HG03442 (cell line): ENCODE results near the gene RSAD1.

Source experiments
- ATAC-seq: cut with Tn5 transposase; IDR thresholded peaks from one replicate; pipeline ENCODE4 v1.9.1; 2021; ENCODE audit warnings: mild to moderate bottlenecking, moderate library complexity; ENCODE audit not compliant: unreplicated experiment

RSAD1 gene

DNA sequence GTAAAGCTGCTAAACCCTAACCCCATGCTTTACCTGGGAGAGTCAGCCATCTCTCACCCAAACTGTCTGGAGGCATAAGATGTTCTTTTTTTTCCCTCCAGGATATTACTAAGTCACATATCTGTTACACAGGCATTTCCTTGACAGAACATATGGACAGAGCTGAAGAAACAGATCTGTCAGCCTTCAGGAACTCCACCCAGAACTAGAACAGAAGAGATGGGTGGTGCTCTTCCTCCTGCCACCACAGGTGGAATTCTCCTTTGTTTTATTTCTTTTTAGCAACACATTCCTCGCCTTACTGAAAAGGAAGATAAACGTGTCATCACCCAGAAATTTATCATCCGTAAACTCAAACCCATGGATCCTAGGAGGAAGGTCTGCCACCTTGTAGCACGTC is 38.4 kb downstream of the RSAD1 start:
- ATAC-seq = no peak

DNA sequence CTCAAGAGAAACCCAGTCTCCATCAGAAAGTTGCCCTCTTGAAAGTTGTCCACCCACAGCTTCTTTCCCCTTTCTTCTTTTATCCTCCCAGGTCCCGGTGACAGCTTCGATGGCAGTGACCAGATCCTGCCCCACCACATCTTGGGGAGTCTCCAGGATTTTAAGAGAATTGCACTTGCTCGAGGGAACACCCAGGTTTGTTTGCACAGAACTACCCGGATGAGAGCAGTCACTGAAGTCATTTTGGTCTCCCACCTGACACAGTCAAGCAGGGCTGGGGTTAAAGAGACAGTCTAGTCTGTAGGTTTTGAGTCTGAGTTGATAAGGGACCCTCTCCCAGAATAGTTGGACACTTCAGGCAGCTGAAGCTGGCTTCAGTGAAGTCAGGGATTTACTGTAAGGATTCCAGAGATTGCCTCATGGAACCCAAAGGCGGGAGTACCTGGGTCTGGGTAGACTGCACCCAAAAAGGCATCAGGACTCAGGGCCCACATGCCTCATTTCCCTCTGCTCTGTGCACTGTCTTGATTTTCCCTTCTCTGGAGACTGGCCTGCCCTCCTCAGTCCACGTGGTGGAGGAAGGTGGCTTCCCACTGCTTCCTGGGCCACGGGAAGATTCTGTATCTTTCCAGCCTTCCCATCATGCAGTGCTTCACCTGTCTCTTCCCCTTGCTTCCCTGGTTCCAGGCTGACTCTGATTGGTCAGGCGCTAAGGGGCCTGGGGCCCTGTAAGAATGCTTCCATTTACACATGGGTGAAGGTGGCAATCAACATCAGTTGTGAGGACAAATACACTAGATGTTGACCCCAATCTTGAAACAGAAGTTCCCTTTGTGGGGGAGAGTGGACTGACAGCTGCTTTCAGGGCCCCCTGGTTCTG is 39.1 kb downstream of the RSAD1 start:
- ATAC-seq = no peak

DNA sequence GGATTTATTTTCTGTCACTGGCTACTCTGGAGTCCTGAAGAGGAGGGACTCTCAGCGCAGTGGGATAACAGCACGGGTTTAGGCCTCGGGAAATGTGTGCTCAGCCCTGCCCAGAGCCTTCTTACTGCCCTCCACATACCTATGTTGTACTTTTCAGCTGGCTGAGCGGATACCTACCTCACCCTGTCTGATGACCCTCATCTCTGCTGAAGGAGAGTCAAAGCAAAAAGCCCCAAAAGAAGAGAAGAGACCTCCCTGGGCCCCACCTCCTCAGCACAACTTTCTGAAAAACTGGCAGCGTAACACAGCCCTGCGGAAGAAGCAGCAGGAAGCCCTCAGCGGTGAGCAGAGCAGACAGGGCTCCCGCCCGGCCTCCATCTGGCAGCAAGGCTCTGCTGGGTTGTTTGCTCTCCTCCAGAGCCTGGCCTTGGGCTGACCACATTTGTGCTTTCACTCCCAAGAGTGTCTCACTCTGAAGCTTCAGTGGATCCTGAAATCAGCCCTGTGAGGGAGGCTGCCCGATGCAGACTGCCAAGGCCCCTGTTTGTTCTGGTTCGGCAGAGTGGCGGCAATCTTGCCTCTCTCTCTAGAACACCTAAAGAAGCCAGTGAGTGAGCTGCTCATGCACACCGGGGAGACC is 39.8 kb downstream of the RSAD1 start:
- no peak for ATAC-seq

DNA sequence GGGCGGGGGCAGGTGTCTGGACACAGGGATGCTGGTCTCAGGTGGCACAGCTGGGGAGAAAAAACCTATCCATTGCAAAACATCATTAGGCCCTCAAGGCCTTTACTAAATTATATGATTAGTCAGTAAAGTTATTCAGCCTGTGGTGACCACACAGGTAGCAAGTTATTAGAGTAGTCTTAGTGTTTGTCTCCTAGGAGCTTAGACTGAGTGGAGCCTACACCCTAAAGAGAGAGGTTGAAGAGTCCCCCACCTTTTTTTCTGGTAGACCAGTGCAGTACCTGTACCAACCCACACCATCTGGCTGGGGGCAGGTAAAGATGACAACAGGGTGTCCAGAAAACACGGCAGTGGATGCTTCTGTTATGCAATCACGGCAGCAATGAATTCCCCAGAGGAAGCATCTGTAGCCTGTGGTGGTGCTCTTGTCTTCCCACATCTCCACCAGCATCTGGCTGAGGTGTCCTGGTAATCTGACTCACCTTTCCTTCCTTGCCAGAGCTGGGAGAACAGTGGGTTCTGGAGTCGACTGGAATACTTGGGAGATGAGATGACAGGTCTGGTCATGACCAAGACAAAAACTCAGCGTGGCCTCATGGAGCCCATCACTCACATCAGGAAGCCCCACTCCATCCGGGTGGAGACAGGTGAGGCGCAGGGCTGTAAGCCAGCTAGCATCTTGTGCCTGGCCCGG is 40.6 kb downstream of the RSAD1 start:
- ATAC-seq = no peak

DNA sequence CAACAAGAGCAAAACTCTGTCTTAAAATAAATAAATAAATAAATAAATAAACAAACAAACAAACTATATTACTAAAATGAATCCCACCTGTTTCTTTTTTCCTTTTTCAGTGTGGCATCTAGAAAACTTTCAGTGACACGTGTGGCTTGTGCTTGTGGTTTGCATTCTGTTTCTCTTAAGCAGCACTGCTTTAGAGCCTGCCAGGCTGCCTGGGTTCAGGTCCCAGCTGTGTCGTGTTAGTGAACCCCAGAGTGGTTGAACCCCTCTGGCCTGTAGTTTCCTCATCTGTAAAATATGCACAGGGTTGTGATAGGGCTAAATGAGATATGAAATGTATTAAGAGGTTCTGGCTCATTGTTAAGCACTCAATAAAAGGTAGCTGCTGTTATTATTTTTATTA is 41.8 kb downstream of the RSAD1 start:
- no peak for ATAC-seq

DNA sequence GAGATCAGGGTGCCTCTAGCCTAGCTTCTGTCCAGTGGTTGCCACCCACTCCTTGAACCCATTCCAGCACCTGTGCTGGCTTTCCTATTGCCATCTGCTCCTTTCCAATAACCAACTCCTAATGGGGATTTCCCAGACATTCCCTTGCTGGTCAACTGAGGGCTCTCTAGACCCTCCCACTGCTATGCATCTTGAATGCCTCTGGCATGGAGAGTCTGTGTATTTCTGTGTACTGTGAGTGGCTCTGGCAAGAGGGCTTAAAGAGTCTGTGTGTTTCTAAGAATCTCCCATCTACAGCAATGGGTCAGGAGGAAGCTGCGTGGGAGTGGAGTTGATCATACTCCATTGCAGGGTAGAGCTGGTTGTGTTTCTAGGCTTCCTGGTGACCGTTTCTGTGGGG is 42.9 kb downstream of the RSAD1 start:
- ATAC-seq = no peak

DNA sequence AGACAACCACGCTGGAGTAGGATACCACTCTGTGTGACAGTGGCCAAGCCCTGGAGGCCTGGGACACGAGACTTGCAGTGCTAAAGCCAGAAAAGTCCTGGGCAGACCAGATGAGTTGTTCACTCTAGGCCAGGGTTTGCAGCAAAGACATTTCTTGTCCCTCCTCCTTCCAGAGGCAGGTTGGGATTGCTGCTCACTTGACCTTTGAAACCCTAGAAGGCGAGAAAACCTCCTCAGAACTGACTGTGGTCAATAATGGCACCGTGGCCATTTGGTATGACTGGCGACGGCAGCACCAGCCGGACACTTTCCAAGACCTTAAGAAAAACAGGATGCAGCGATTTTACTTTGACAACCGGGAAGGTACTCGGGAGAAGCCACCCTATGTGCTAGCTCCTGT is 44.1 kb downstream of the RSAD1 start:
- no peak for ATAC-seq

DNA sequence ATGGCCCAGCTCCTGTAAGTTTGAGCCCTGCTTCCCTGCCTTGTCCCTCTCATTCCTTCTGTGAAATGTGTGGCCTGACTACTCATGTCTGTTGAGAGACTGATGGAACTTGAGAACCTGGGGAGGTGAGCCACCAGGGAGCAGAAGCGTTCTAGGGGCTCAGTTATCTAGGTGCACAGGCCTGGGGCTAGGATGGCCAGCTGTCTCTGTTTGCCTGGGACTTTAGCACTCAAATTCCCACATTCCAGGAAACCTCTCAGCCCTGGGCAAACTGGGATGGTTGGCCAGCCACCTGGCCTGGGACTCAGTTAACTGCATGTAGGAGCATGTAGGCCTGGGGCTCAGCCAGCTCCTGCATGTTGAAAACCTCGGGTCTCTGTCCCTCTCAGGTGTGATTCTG is 44.5 kb downstream of the RSAD1 start:
- ATAC-seq = no peak

DNA sequence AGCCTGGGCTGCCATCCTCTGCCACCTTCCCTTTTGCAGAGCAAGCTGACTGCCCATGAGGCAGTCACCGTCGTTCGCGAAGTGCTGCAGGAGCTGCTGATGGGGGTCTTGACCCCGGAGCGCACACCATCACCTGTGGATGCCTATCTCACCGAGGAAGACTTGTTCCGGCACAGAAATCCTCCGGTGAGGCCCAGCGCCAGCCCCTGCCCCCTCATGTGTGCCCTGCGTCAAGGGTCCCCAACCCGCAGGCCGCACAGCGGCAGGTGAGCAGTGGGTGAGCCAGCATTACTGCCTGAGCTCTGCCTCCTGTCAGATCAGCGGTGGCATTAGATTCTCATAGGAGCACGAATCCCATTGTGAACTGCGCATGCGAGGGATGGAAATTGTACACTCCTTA is 46.2 kb downstream of the RSAD1 start:
- no peak for ATAC-seq

DNA sequence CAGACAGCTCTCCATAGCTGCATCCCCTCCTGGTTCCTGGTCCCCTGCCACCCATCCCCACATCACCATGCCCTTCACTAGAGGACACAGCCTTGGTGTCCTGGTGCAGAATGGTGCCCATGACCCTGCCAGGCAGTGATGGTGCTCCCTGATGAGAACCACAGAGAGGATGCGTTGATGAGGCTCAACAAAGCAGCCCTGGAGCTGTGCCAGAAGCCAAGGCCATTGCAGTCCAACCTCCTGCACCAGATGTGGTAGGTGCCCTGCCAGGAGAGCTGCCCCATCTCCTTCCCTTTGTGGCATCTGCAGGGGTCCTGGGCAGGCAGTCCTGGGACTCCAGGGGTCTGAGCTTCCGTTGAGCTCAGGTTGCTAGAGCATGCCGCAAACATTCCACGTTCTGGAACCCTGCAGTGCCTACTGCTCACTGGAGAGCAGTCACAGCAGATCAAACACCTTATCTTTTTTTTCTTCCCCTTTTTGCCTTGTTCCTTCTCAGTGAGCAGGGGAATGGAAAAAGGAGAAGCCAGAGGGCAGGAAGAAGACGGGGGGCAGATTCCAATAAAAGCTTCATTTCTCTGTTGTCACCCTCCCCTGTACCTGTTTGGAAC is 48.6 kb downstream of the RSAD1 start:
- ATAC-seq = no peak

DNA sequence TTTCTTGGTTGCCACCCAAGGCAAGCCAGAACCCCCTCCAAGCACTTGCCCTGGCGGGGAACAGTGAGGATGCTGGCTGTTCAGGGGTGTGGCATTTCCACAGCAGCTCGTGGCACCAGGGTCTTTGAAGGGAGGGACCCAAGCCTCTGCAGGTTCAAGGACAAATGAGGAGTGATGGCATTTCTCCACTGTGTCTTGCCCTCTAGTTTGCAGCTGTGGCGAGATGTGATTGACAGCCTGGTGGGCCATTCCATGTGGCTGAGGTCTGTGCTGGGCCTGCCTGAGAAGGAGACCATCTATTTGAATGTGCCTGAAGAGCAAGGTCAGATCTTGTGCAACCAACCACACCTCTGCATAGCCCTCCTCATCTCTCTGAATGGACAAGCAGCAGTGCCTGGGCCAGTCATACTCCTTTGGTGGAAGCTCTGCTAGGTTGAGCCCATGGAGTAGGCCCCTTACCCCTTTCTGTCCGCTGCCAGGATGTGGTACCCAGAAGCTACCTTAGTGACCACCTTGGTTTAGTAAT is 49.4 kb downstream of the RSAD1 start:
- ATAC-seq = no peak

DNA sequence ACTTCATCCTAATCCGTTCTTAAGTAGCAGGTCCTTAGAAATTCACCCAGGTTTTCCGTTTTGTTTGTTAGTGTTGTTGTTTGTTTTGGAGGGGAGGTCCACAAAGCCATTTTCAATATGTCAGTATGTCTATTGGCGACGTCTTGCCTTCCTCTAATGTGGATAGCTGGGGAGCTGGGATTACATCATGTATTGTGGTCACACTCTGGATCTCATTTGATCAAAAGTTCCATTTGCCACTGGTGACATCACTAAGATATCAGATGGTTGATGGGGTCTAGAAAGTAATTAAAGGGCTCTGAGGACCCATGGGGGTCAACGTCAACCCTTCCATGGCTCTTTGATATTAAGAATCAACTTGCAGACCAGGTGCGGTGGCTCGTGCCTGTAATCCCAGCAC is 51.2 kb downstream of the RSAD1 start:
- no peak for ATAC-seq

DNA sequence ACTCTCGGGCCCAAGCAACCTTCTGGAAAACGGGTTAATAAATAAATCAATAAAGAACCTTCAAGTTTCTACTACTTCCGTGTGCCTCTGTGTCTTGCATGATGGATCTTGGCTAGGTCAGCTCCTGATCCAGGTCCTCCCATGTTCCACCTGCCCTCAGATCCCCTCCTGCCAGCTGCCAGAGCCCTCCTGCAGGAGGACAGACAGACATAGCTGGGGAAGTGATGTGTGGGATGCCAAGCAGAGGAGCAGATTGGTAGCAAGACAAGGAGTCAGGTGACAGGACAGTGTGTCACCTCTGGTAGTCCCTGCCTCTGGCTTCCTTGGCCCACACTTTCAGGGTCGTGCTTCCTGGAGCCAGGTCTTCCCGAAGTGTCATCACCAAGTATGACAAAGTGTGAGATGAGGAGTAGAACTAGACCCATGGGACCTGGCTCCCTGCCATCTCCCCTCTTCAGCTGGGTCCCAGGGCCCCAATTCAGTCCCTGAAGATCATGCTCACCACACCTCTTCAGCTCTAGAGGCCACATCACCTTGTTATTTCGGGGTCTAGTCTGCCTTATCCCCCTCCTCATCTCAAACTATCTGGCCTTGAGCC is 52.9 kb downstream of the RSAD1 start:
- ATAC-seq = no peak

DNA sequence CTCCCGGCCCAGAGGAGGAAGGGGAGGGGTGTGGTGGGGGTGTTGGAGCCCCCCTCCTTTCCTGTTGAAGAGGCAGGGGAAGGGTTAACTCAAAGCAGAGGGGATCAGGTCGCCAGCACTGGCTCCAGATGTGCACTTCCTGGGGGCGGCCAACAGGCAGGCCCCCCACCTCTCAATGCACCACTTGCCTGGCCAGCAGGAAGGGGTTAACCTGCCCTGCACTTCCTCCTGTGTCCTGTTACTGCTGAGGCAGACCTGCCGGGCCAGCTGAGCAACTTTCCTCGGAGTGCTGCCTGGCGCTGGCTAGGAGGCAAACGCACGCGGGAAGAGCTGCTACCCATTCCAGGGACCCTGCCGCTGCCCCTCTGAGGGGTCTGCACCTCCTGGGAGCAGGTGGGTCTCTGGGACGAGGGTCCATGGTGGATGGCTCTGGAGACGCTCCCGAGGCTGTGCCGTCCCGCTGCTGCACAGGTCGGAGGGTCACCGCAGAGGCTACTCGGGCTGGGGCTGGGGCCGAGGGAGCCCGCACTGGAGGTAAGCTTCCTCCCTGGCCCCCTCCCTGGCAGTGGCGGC is 53.9 kb downstream of the RSAD1 start, which contains the start of gene EPN3:
Gene EPN3, plus strand, starts transcription at position 284 of the 573 bp plus-strand sequence. CDS start 3,822 bp downstream, outside the sequence.
- ATAC-seq = no peak

DNA sequence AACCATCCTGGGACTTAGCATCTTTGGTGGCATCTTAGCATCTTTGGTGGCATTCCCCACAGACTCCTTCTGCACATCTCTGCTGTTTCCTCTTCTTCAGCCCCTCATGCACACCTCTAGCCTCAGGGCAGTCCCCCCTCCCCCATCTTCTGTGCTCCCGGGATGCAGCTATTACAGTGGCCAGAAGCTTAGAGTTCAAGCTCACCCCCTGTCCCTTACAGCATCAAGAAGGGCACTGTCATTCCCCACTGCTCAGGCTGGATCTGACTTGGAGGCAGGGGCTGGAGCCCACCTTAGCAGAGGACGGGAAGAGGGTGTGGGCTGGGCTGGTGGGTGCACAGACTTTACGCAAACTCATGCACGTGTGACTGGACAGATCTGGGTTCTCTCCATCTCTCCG is 54.5 kb downstream of the RSAD1 start:
- no peak for ATAC-seq

DNA sequence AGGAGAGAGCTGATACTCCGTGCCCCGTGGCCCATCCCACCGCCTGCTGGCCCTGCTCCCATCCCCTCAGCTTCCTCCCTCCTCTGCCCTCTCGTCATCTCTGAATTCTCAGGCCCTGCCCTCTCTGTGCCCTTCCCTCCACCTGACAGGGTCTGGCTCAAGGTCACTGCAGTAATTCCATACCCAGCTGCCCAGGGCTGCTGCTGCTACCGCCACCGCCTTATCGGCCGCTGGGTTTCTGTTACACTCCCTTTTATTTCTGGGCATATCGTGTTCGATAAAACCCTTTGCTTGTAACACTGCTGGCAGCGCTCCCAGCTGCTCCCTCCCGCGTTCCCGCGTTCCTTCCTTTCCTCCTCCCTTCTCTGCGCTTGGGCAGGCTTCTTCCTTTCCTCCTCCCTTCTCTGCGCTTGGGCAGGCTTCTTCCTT is 55.1 kb downstream of the RSAD1 start:
- ATAC-seq = no peak

DNA sequence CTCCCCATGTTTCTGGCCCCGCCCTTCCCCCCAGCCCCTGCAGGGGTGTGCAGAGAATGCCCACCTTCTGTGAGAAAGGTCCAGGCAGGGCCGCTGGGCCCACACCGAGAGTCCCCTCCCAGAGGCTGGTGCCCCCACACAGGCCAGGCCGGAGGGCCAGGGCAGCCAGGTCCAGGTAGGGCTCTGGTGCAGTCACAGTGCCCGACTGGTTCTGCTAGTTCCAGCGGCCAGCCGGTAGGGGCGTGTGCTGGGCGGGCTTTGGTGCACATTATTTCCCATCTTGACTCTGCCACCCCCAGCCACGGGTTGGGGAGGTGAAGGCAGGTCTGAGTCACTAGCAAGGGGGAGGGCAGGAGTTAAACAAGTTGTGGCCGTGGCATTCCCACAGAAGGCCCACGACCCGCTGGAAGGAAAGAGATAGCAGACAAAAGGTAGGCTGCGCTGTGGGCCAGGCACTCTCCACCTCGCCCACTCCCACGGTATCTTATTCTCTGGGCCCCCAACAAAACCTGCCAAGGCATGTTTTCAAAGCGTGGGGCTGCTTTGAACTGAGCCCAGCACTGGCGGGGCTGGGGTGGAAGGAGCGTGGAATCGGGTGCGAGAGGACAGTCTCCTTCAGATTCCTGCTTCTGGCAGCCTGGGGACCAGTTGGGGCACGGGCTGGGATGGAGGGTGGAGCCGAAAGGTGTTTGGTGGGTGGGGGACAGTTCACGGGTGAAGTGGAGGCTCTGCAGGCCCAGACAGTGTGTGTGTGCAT is 55.7 kb downstream of the RSAD1 start:
- no peak for ATAC-seq

DNA sequence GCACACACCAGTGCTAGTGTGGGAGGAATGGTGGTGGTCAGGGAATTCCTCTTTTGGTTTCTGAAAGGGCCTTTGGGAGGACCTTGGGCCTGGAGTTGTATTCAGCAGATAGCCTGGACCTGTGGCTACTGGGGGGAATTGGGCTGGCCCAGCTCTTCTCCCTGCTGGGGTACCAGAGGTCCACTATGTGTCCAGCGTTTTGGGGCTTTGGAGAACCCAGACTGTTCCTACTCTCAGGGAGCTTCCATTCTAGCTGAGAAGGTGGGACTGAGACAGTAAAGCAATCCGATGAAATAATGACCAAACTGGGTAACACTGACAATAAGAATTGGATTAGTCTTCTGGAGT is 56.3 kb downstream of the RSAD1 start:
- no peak for ATAC-seq

DNA sequence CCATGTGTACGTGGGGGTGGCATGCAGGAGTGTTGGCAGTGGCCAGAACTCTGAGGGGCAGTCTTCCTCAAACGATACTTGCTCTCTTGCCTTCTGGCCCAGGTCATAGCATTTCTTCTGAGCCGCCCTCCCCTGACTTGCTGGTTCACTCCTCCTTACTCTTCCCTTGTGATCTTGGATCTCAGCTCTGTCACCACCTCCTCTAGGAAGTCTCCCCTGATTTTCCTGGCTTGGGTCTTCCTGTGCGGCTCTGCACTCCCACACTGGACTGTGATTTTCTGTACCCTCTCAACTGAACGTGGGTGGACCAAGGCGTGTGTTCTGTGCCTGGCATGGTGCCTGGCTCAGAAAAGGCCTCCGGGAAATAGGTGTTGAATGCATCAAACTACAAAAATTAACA is 56.7 kb downstream of the RSAD1 start:
- no peak for ATAC-seq
